ENCODE data around the gene UGCG.

DNA sequence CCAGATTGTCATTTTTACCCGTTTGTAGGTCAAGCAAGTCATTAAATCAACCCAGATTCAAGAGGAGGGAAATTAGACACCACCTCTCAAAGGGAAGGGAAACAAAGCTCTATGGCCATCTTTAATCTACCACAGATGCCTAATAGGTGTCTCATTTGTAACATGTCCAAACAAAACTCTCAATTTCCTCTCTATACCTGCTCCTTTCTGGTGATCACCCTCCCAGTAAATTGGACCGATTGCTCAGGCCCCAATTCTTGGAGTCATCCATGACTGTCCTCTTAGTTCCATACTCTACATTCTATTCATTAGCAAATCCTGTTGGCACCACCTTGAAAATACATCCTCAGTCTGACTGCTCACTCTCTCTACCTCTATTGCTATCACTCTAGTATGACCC lies 22.1 kb upstream of the UGCG start:
- TF ChIP-seq, protein P1, sequence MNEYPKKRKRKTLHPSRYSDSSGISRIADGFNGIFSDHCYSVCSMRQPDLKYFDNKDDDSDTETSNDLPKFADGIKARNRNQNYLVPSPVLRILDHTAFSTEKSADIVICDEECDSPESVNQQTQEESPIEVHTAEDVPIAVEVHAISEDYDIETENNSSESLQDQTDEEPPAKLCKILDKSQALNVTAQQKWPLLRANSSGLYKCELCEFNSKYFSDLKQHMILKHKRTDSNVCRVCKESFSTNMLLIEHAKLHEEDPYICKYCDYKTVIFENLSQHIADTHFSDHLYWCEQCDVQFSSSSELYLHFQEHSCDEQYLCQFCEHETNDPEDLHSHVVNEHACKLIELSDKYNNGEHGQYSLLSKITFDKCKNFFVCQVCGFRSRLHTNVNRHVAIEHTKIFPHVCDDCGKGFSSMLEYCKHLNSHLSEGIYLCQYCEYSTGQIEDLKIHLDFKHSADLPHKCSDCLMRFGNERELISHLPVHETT (CRISPR knock-in tag; conservative IDR thresholded peaks at IDR 0.05 in 1 of 2, IDR thresholded peaks at IDR 0.05 in 1 of 2), result no peak
- no peak for TF ChIP-seq ZNF780A (CRISPR knock-in tag; IDR thresholded peaks at IDR 0.05)
- TF ChIP-seq YY1 (IDR thresholded peaks at IDR 0.05; ENCODE audit: borderline replicate concordance in 1 of 3, control insufficient read depth in 1 of 3, extremely low read depth in 1 of 3, insufficient read depth in 3 of 3, insufficient read length in 1 of 3, insufficient replicate concordance in 2 of 3, low read depth in 1 of 3, low read length in 2 of 3), result no peak
- TF ChIP-seq SAFB2 (IDR thresholded peaks at IDR 0.05; ENCODE audit: borderline replicate concordance, low read depth, low read length, severe bottlenecking), result no peak
- no peak for TF ChIP-seq ZFP36 (IDR thresholded peaks at IDR 0.05; ENCODE audit: low read depth, low read length, partially characterized antibody)
- no peak for TF ChIP-seq JUNB (CRISPR knock-in tag; conservative IDR thresholded peaks at IDR 0.05)
- no peak for TF ChIP-seq HDAC6 (IDR thresholded peaks at IDR 0.05; ENCODE audit: low read depth, low read length)
- TF ChIP-seq STAT5A (IDR thresholded peaks at IDR 0.05; ENCODE audit: borderline replicate concordance, low read length), result no peak
- no peak for TF ChIP-seq EP300 (IDR thresholded peaks at IDR 0.05; ENCODE audit: low read length)
